Measurements from ENCODE around the gene TBPL1. TPM values are rescaled to one million over a fixed set of nuclear protein-coding genes. Genes with fewer than 3 reads are reported as not detected.

Gene TBPL1
- total and polyA plus RNA-seq, 4 donors = 20.1 to 28.5 (median 21.5) TPM

GRCh38 chr6:134003542-134003951 lies 50.5 kb downstream of the TBPL1 start:
- H3K36me3 ChIP-seq (ENCODE audit: control insufficient read depth in 1 of 2, insufficient read depth in 2 of 2, low read length in 1 of 2) = peaks cover 0 to 2% of the 10 kb centered on the region in 2 donors
- ATAC-seq (ENCODE audit: low FRiP score) = no peak
- no peak for DNase-seq
- no peak overlapping the region for H3K4me3 ChIP-seq (ENCODE audit: low read length in 2 of 2)
- H3K9me3 ChIP-seq (ENCODE audit: control insufficient read depth, low read length) = no peaks in the 10 kb centered on the region
- intact Hi-C loops (cut with DNase I) = no loop called here
- 74 to 75% methylated on average over 5 of the region's 5 CpGs for WGBS, 2 donors
- no peak overlapping the region for H3K27ac ChIP-seq (ENCODE audit: low read depth in 1 of 2, low read length in 2 of 2)
- no peaks in the 10 kb centered on the region for H3K27me3 ChIP-seq (ENCODE audit: control insufficient read depth in 1 of 2, insufficient read depth in 2 of 2, low read length in 1 of 2)
- no peaks in the 10 kb centered on the region for H3K4me1 ChIP-seq (ENCODE audit: control insufficient read depth in 1 of 2, insufficient read depth in 2 of 2, low read length in 2 of 2)

GRCh38 chr6:134004714-134005113 lies 51.7 kb downstream of the TBPL1 start:
- Histone ChIP-seq H3K36me3 (ENCODE audit: control insufficient read depth in 1 of 2, insufficient read depth in 2 of 2, low read length in 1 of 2) (peaks cover 0 to 2% of the 10 kb centered on the region in 2 donors), H3K4me3 (ENCODE audit: low read length in 2 of 2) (no peak overlapping the region), H3K27ac (ENCODE audit: low read depth in 1 of 2, low read length in 2 of 2) (no peak overlapping the region), H3K4me1 (ENCODE audit: control insufficient read depth in 1 of 2, insufficient read depth in 2 of 2, low read length in 2 of 2) (no peaks in the 10 kb centered on the region), H3K27me3 (ENCODE audit: control insufficient read depth in 1 of 2, insufficient read depth in 2 of 2, low read length in 1 of 2) (no peaks in the 10 kb centered on the region), H3K9me3 (ENCODE audit: control insufficient read depth, low read length) (no peaks in the 10 kb centered on the region)
- 21 to 31% methylated on average over 4 of the region's 4 CpGs for WGBS, 2 donors
- DNase-seq (no peak), ATAC-seq (ENCODE audit: low FRiP score) (no peak)
- intact Hi-C loops (cut with DNase I) = no loop called here

- WGBS, 2 donors = 81 to 91% methylated on average over 6 of the region's 6 CpGs
- H3K4me3 ChIP-seq (ENCODE audit: low read length in 2 of 2) = no peak overlapping the region
- H3K9me3 ChIP-seq (ENCODE audit: control insufficient read depth, low read length) = no peaks in the 10 kb centered on the region
- DNase-seq (no peak), ATAC-seq (ENCODE audit: low FRiP score) (no peak)
- H3K4me1 ChIP-seq (ENCODE audit: control insufficient read depth in 1 of 2, insufficient read depth in 2 of 2, low read length in 2 of 2) = no peaks in the 10 kb centered on the region
- no peak overlapping the region for H3K27ac ChIP-seq (ENCODE audit: low read depth in 1 of 2, low read length in 2 of 2)
- intact Hi-C loops (cut with DNase I) = no loop called here
- peaks cover 0 to 2% of the 10 kb centered on the region in 2 donors for H3K36me3 ChIP-seq (ENCODE audit: control insufficient read depth in 1 of 2, insufficient read depth in 2 of 2, low read length in 1 of 2)
- H3K27me3 ChIP-seq (ENCODE audit: control insufficient read depth in 1 of 2, insufficient read depth in 2 of 2, low read length in 1 of 2) = no peaks in the 10 kb centered on the region
Observed at GRCh38 chr6:134005800-134006199, 52.8 kb downstream of the TBPL1 start.

GRCh38 chr6:134007077-134007476 lies 54.1 kb downstream of the TBPL1 start:
- intact Hi-C loops (cut with DNase I) = no loop called here

GRCh38 chr6:134009876-134010275 lies 56.9 kb downstream of the TBPL1 start:
- DNase-seq (no peak), ATAC-seq (ENCODE audit: low FRiP score) (no peak)

More at GRCh38 chr6:134007077-134007476, 54.1 kb downstream of the TBPL1 start:
- Histone ChIP-seq H3K4me1 (ENCODE audit: control insufficient read depth in 1 of 2, insufficient read depth in 2 of 2, low read length in 2 of 2) (no peaks in the 10 kb centered on the region), H3K27ac (ENCODE audit: low read depth in 1 of 2, low read length in 2 of 2) (no peak overlapping the region), H3K4me3 (ENCODE audit: low read length in 2 of 2) (no peak overlapping the region), H3K36me3 (ENCODE audit: control insufficient read depth in 1 of 2, insufficient read depth in 2 of 2, low read length in 1 of 2) (peaks cover 0 to 2% of the 10 kb centered on the region in 2 donors), H3K9me3 (ENCODE audit: control insufficient read depth, low read length) (no peaks in the 10 kb centered on the region), H3K27me3 (ENCODE audit: control insufficient read depth in 1 of 2, insufficient read depth in 2 of 2, low read length in 1 of 2) (no peaks in the 10 kb centered on the region)
- ATAC-seq (ENCODE audit: low FRiP score) (no peak), DNase-seq (no peak)
- WGBS, 2 donors = 88 to 91% methylated on average over 4 of the region's 4 CpGs

GRCh38 chr6:134010400-134010799 lies 57.4 kb downstream of the TBPL1 start:
- H3K27me3 ChIP-seq (ENCODE audit: control insufficient read depth in 1 of 2, insufficient read depth in 2 of 2, low read length in 1 of 2) = no peaks in the 10 kb centered on the region
- H3K27ac ChIP-seq (ENCODE audit: low read depth in 1 of 2, low read length in 2 of 2) = no peak overlapping the region
- H3K4me3 ChIP-seq (ENCODE audit: low read length in 2 of 2) = no peak overlapping the region
- H3K4me1 ChIP-seq (ENCODE audit: control insufficient read depth in 1 of 2, insufficient read depth in 2 of 2, low read length in 2 of 2) = no peaks in the 10 kb centered on the region
- DNase-seq = no peak
- no peaks in the 10 kb centered on the region for H3K9me3 ChIP-seq (ENCODE audit: control insufficient read depth, low read length)
- ATAC-seq (ENCODE audit: low FRiP score) = no peak
- no peaks in the 10 kb centered on the region for H3K36me3 ChIP-seq (ENCODE audit: control insufficient read depth in 1 of 2, insufficient read depth in 2 of 2, low read length in 1 of 2)
- 97 to 98% methylated on average over 8 of the region's 8 CpGs for WGBS, 2 donors
- intact Hi-C loops (cut with DNase I) = no loop called here

More at GRCh38 chr6:134009876-134010275, 56.9 kb downstream of the TBPL1 start:
- intact Hi-C loops (cut with DNase I) = no loop called here
- Histone ChIP-seq H3K9me3 (ENCODE audit: control insufficient read depth, low read length) (no peaks in the 10 kb centered on the region), H3K27ac (ENCODE audit: low read depth in 1 of 2, low read length in 2 of 2) (no peak overlapping the region), H3K36me3 (ENCODE audit: control insufficient read depth in 1 of 2, insufficient read depth in 2 of 2, low read length in 1 of 2) (no peaks in the 10 kb centered on the region), H3K4me3 (ENCODE audit: low read length in 2 of 2) (no peak overlapping the region), H3K27me3 (ENCODE audit: control insufficient read depth in 1 of 2, insufficient read depth in 2 of 2, low read length in 1 of 2) (no peaks in the 10 kb centered on the region), H3K4me1 (ENCODE audit: control insufficient read depth in 1 of 2, insufficient read depth in 2 of 2, low read length in 2 of 2) (no peaks in the 10 kb centered on the region)

GRCh38 chr6:134010974-134011373 lies 58.0 kb downstream of the TBPL1 start:
- no peak for DNase-seq
- 93 to 95% methylated on average over 2 of the region's 2 CpGs for WGBS, 2 donors
- Histone ChIP-seq H3K36me3 (ENCODE audit: control insufficient read depth in 1 of 2, insufficient read depth in 2 of 2, low read length in 1 of 2) (no peaks in the 10 kb centered on the region), H3K4me1 (ENCODE audit: control insufficient read depth in 1 of 2, insufficient read depth in 2 of 2, low read length in 2 of 2) (no peaks in the 10 kb centered on the region), H3K27ac (ENCODE audit: low read depth in 1 of 2, low read length in 2 of 2) (no peak overlapping the region), H3K4me3 (ENCODE audit: low read length in 2 of 2) (no peak overlapping the region), H3K9me3 (ENCODE audit: control insufficient read depth, low read length) (no peaks in the 10 kb centered on the region), H3K27me3 (ENCODE audit: control insufficient read depth in 1 of 2, insufficient read depth in 2 of 2, low read length in 1 of 2) (no peaks in the 10 kb centered on the region)
- intact Hi-C loops (cut with DNase I) = no loop called here
- ATAC-seq (ENCODE audit: low FRiP score) = no peak

- Histone ChIP-seq H3K9me3 (ENCODE audit: control insufficient read depth, low read length) (no peaks in the 10 kb centered on the region), H3K27ac (ENCODE audit: low read depth in 1 of 2, low read length in 2 of 2) (no peak overlapping the region), H3K27me3 (ENCODE audit: control insufficient read depth in 1 of 2, insufficient read depth in 2 of 2, low read length in 1 of 2) (no peaks in the 10 kb centered on the region), H3K36me3 (ENCODE audit: control insufficient read depth in 1 of 2, insufficient read depth in 2 of 2, low read length in 1 of 2) (peaks cover 0 to 2% of the 10 kb centered on the region in 2 donors), H3K4me1 (ENCODE audit: control insufficient read depth in 1 of 2, insufficient read depth in 2 of 2, low read length in 2 of 2) (no peaks in the 10 kb centered on the region), H3K4me3 (ENCODE audit: low read length in 2 of 2) (no peak overlapping the region)
- DNase-seq (no peak), ATAC-seq (ENCODE audit: low FRiP score) (no peak)
- 78 to 81% methylated on average over 3 of the region's 3 CpGs for WGBS, 2 donors
- intact Hi-C loops (cut with DNase I) = loop anchor here in 1 of 2 donors (5.0 kb wide), 1 partner anchor 38 kb away; the partner anchor contains the start of gene SLC2A12
Observed at GRCh38 chr6:134014588-134015137, 61.6 kb downstream of the TBPL1 start.

- H3K36me3 ChIP-seq (ENCODE audit: control insufficient read depth in 1 of 2, insufficient read depth in 2 of 2, low read length in 1 of 2) = peaks cover 0 to 2% of the 10 kb centered on the region in 2 donors
- H3K4me1 ChIP-seq (ENCODE audit: control insufficient read depth in 1 of 2, insufficient read depth in 2 of 2, low read length in 2 of 2) = no peaks in the 10 kb centered on the region
- intact Hi-C loops (cut with DNase I) = loop anchor here in 1 of 2 donors (5.0 kb wide), 1 partner anchor 36 kb away; the partner anchor contains the start of gene SLC2A12
- H3K9me3 ChIP-seq (ENCODE audit: control insufficient read depth, low read length) = no peaks in the 10 kb centered on the region
- H3K4me3 ChIP-seq (ENCODE audit: low read length in 2 of 2) = no peak overlapping the region
- no peak overlapping the region for H3K27ac ChIP-seq (ENCODE audit: low read depth in 1 of 2, low read length in 2 of 2)
- WGBS, 2 donors = 88 to 94% methylated on average over 5 of the region's 5 CpGs
- no peaks in the 10 kb centered on the region for H3K27me3 ChIP-seq (ENCODE audit: control insufficient read depth in 1 of 2, insufficient read depth in 2 of 2, low read length in 1 of 2)
- DNase-seq (no peak), ATAC-seq (ENCODE audit: low FRiP score) (no peak)
Observed at GRCh38 chr6:134015719-134016557, 62.9 kb downstream of the TBPL1 start.
